Liver (tissue), 9 donors: Measurements from ENCODE around the gene OTUD7B. TPM values are rescaled to one million over a fixed set of nuclear protein-coding genes. Genes with fewer than 3 reads are reported as not detected.

ENCODE experiments used
- DNase-seq: peaks from one replicate; pipeline ENCODE4 v3.0.0-alpha.2; 2017; ENCODE audit warnings: low spot score
- H3K27ac ChIP-seq, 2 donors: one replicate each; pipeline ENCODE4 v1.7.0; 2013; ENCODE audit warnings: inconsistent platforms in 2 of 2, low read length in 2 of 2, control low read depth in 1 of 2, low read depth in 1 of 2, mild to moderate bottlenecking in 1 of 2
- H3K27me3 ChIP-seq, 4 donors: one replicate each; pipeline versions ENCODE4 v1.6.1 to v1.7.0; 2013; ENCODE audit warnings: low read length in 3 of 4, inconsistent platforms in 1 of 4, mild to moderate bottlenecking in 1 of 4, moderate library complexity in 1 of 4; ENCODE audit not compliant: control insufficient read depth in 4 of 4, insufficient read depth in 4 of 4
- H3K36me3 ChIP-seq, 4 donors: one replicate each; pipeline versions ENCODE4 v1.6.1 to v1.7.0; 2013; ENCODE audit warnings: low read length in 3 of 4, mild to moderate bottlenecking in 3 of 4, low read depth in 1 of 4, moderate library complexity in 1 of 4; ENCODE audit not compliant: control insufficient read depth in 4 of 4, insufficient read depth in 3 of 4
- H3K4me1 ChIP-seq, 4 donors: one replicate each; pipeline versions ENCODE4 v1.6.1 to v1.7.0; 2013; ENCODE audit warnings: low read length in 3 of 4, mild to moderate bottlenecking in 3 of 4, moderate library complexity in 1 of 4; ENCODE audit not compliant: control insufficient read depth in 4 of 4, insufficient read depth in 4 of 4
- H3K4me3 ChIP-seq, 3 donors: one replicate each; pipeline versions ENCODE4 v1.6.1 to v1.7.0; 2013; ENCODE audit warnings: low read length in 3 of 3, control low read depth in 1 of 3, low read depth in 1 of 3, mild to moderate bottlenecking in 1 of 3
- H3K9ac ChIP-seq, 2 donors: one replicate each; pipeline ENCODE4 v1.7.0; 2013; ENCODE audit warnings: low read length in 2 of 2, mild to moderate bottlenecking in 2 of 2, moderate library complexity in 2 of 2, control low read depth in 1 of 2, low read depth in 1 of 2
- H3K9me3 ChIP-seq, 4 donors: one replicate each; pipeline versions ENCODE4 v1.6.1 to v1.7.0; 2013; ENCODE audit warnings: low read length in 3 of 4; ENCODE audit not compliant: control insufficient read depth in 4 of 4
- ATF3 ChIP-seq: IDR thresholded peaks from 2 replicates; pipeline ENCODE4 v1.6.1; 2016; ENCODE audit warnings: antibody characterized with exemption
- FOXA1 ChIP-seq: IDR thresholded peaks from 2 replicates; pipeline ENCODE4 v1.6.1; 2016; ENCODE audit warnings: antibody characterized with exemption
- HNF4A ChIP-seq, 2 donors: conservative IDR thresholded peaks; 2 replicates each; pipeline ENCODE4 v1.6.1; 2016; ENCODE audit warnings: antibody characterized with exemption in 2 of 2, mild to moderate bottlenecking in 2 of 2
- HNF4G ChIP-seq: IDR thresholded peaks from 2 replicates; pipeline ENCODE4 v1.6.1; 2016; ENCODE audit warnings: antibody characterized with exemption
- NR2F2 ChIP-seq: IDR thresholded peaks from 2 replicates; pipeline ENCODE4 v1.6.1; 2016; ENCODE audit warnings: antibody characterized with exemption
- RAD21 ChIP-seq, 2 donors: IDR thresholded peaks; 2 replicates each; pipeline ENCODE4 v1.6.1; 2016; ENCODE audit warnings: antibody characterized with exemption in 2 of 2, mild to moderate bottlenecking in 2 of 2
- SP1 ChIP-seq: IDR thresholded peaks from 2 replicates; pipeline ENCODE4 v1.6.1; 2018; ENCODE audit warnings: antibody characterized with exemption, mild to moderate bottlenecking
- TAF1 ChIP-seq: conservative IDR thresholded peaks from 2 replicates; pipeline ENCODE4 v1.6.1; 2016; ENCODE audit warnings: antibody characterized with exemption, mild to moderate bottlenecking
- YY1 ChIP-seq: IDR thresholded peaks from 2 replicates; pipeline ENCODE4 v1.6.1; 2016; ENCODE audit warnings: antibody characterized with exemption, mild to moderate bottlenecking
- WGBS: extraction: QIAGEN DNeasy Blood & Tissue Kit; methylation state at CpG from one replicate; pipeline ENCODE4 v1.1.7; 2013; 5-methylcytosine and 5-hydroxymethylcytosine counted together
- polyA plus RNA-seq, 2 donors: library from polyadenylated mRNA; stranded (reverse) in 1 of 2; unstranded in 1 of 2; fragments of 200-250 nt in 1 of 2; fragments of >200 nt in 1 of 2; fragmentation: Nextera tagmentation in 1 of 2; extraction: Ambion mirVana in 1 of 2; gene quantifications; one replicate each; pipeline versions ENCODE4 v1.2.1 to v1.2.3, GENCODE V29; 2013 to 2015
- total RNA-seq, 2 donors: library from RNA; depleted of rRNA; stranded (reverse); fragments of >200 nt; gene quantifications; one replicate each; pipeline ENCODE4 v1.2.3, GENCODE V29; 2014
- TF ChIP-seq, protein P1 (sequence below): IDR thresholded peaks from 2 replicates; pipeline ENCODE4 v1.6.1; 2016; ENCODE audit warnings: antibody characterized with exemption
- TF ChIP-seq, protein P2 (sequence below): fragments of 150-350 bp; IDR thresholded peaks from 2 replicates; pipeline ENCODE4 v1.5.1; 2017; ENCODE audit warnings: improper control_type of control experiment, low read depth, low read length; ENCODE audit not compliant: missing input control
- donor health status: healthy.
- donor health status: healthy.
- donor health status: healthy.
- donor health status: healthy.
- donor health status: healthy.

The OTUD7B gene
- total and polyA plus RNA-seq, 4 donors = 2.1 to 19.2 (median 6.9) TPM

GRCh38 chr1:149979972-149980540 is 30.5 kb downstream of the OTUD7B start:
- Histone ChIP-seq H3K27ac (peak overlapping the region in 1 of 2 donors; percentile 7), H3K4me1 (peaks cover 6 to 31% (median 20%) of the 10 kb centered on the region in 4 donors), H3K4me3 (no peak overlapping the region), H3K9me3 (no peaks in the 10 kb centered on the region), H3K36me3 (peaks cover 0 to 6% (median 3%) of the 10 kb centered on the region in 4 donors), H3K27me3 (no peaks in the 10 kb centered on the region), H3K9ac (no peak overlapping the region)
- DNase-seq = no peak
- WGBS = 91% methylated on average over 3 of the region's 3 CpGs
- TF ChIP-seq NR2F2 = no peak
- no peak for TF ChIP-seq FOXA1
- TF ChIP-seq YY1 = no peak
- TF ChIP-seq RAD21 (IDR thresholded peaks at IDR 0.05) = no peak
- no peak for TF ChIP-seq TAF1
- TF ChIP-seq, protein P1, sequence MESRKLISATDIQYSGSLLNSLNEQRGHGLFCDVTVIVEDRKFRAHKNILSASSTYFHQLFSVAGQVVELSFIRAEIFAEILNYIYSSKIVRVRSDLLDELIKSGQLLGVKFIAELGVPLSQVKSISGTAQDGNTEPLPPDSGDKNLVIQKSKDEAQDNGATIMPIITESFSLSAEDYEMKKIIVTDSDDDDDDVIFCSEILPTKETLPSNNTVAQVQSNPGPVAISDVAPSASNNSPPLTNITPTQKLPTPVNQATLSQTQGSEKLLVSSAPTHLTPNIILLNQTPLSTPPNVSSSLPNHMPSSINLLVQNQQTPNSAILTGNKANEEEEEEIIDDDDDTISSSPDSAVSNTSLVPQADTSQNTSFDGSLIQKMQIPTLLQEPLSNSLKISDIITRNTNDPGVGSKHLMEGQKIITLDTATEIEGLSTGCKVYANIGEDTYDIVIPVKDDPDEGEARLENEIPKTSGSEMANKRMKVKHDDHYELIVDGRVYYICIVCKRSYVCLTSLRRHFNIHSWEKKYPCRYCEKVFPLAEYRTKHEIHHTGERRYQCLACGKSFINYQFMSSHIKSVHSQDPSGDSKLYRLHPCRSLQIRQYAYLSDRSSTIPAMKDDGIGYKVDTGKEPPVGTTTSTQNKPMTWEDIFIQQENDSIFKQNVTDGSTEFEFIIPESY = no peak
- no peak for TF ChIP-seq HNF4G
- no peak for TF ChIP-seq ATF3

- H3K36me3 ChIP-seq = peaks cover 0 to 7% (median 4%) of the 10 kb centered on the region in 4 donors
- peak overlapping the region in 1 of 2 donors; percentile 40 for H3K27ac ChIP-seq
- WGBS = 94% methylated on average over 2 of the region's 2 CpGs
- no peaks in the 10 kb centered on the region for H3K27me3 ChIP-seq
- H3K4me3 ChIP-seq = no peak overlapping the region
- no peak overlapping the region for H3K9ac ChIP-seq
- DNase-seq = no peak
- TF ChIP-seq HNF4G = no peak
- TF ChIP-seq, protein P1 = no peak
- TF ChIP-seq TAF1 = no peak
- no peak for TF ChIP-seq HNF4A (conservative IDR thresholded peaks at IDR 0.05)
- no peak for TF ChIP-seq NR2F2
- TF ChIP-seq SP1 = no peak
- no peak for TF ChIP-seq RAD21 (IDR thresholded peaks at IDR 0.05)
- no peak for TF ChIP-seq FOXA1
- TF ChIP-seq, protein P2, sequence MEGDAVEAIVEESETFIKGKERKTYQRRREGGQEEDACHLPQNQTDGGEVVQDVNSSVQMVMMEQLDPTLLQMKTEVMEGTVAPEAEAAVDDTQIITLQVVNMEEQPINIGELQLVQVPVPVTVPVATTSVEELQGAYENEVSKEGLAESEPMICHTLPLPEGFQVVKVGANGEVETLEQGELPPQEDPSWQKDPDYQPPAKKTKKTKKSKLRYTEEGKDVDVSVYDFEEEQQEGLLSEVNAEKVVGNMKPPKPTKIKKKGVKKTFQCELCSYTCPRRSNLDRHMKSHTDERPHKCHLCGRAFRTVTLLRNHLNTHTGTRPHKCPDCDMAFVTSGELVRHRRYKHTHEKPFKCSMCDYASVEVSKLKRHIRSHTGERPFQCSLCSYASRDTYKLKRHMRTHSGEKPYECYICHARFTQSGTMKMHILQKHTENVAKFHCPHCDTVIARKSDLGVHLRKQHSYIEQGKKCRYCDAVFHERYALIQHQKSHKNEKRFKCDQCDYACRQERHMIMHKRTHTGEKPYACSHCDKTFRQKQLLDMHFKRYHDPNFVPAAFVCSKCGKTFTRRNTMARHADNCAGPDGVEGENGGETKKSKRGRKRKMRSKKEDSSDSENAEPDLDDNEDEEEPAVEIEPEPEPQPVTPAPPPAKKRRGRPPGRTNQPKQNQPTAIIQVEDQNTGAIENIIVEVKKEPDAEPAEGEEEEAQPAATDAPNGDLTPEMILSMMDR = no peak
- peaks cover 6 to 31% (median 20%) of the 10 kb centered on the region in 4 donors for H3K4me1 ChIP-seq
- H3K9me3 ChIP-seq = no peaks in the 10 kb centered on the region
These were observed 31.1 kb downstream of the OTUD7B start for GRCh38 chr1:149979245-149979971.
